GM20000 (cell line): ENCODE data around the gene BTBD2.

Source experiments
- DNase-seq: peaks from one replicate; pipeline ENCODE4 v3.0.0; 2012; ENCODE audit warnings: low spot score
- TF ChIP-seq, protein P1 (sequence below): IDR thresholded peaks from 2 replicates; pipeline ENCODE4 v1.5.1; 2012; ENCODE audit warnings: mild to moderate bottlenecking, control low read depth; ENCODE audit errors: extremely low read depth, missing control alignments

Gene BTBD2

GRCh38 chr19:1987197-1988187 lies 28.0 kb downstream of the BTBD2 start:
- TF ChIP-seq, protein P1, sequence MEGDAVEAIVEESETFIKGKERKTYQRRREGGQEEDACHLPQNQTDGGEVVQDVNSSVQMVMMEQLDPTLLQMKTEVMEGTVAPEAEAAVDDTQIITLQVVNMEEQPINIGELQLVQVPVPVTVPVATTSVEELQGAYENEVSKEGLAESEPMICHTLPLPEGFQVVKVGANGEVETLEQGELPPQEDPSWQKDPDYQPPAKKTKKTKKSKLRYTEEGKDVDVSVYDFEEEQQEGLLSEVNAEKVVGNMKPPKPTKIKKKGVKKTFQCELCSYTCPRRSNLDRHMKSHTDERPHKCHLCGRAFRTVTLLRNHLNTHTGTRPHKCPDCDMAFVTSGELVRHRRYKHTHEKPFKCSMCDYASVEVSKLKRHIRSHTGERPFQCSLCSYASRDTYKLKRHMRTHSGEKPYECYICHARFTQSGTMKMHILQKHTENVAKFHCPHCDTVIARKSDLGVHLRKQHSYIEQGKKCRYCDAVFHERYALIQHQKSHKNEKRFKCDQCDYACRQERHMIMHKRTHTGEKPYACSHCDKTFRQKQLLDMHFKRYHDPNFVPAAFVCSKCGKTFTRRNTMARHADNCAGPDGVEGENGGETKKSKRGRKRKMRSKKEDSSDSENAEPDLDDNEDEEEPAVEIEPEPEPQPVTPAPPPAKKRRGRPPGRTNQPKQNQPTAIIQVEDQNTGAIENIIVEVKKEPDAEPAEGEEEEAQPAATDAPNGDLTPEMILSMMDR: no peak
- DNase-seq: no peak

- TF ChIP-seq, protein P1: no peak
- DNase-seq: no peak
Measured at GRCh38 chr19:1986357-1987162, 29.0 kb downstream of the BTBD2 start.

DNA sequence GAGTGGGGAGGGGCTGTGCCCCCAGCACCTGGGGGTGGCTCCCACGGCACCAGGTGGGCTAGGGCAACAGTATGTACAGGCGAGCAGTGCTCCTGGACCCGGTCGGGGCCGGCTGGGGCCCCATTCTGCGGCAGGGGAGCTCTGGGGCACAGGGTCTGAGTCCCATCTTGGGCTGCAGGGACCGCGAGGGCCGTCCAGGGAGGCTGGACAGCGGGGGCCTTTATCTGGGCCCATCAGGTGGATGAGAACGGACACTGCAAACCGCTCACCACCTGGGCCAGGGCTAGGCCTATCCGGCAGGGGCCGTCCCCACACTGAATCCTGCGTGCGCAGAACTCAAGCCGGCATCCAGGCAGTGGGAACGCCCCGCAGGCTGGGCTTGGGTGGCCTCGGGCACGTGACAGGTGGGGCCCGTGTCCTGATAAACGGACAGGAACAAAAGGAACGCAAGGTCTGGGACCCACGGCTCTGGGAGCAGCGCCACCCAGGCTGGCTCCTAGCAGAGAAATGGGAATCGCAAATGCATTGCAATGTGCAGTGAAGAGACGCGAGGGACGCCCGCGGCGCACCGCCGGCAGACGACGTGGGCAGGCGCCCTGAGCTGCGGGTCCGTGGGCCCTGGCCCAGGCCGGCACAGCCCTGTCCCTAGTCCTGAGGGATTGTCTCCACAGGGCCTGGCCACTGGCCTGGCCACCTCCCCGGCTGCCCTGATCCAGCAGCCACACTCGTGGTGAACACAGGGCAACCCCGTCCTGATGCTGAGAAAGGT lies 29.7 kb downstream of the BTBD2 start:
- DNase-seq: no peak
- TF ChIP-seq, protein P1: no peak

GRCh38 chr19:1984357-1984756 lies 31.2 kb downstream of the BTBD2 start:
- DNase-seq: no peak
- TF ChIP-seq, protein P1: no peak

GRCh38 chr19:1981253-1981652 lies 34.3 kb downstream of the BTBD2 start:
- DNase-seq: no peak
- TF ChIP-seq, protein P1: no peak

DNA sequence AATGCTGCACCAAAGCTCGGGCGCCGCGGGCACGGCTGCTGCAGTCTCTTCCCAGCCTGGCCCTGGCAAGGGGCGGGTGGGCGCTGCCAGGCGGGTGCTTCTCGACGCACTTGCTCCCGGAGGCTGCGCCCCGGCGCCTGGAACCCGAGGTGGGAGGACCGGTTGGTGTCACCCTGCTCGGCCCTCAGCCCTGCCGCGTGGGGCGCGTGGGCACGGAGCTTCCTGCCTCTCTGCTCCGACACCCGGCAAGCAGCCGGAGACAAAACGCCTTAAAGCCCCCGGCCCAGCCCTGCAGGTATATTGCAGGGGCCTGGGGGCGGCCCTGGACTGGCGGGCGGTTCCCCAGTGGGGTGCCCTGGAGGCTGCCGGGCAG lies 34.7 kb downstream of the BTBD2 start:
- TF ChIP-seq, protein P1: no peak

More for the DNA sequence above, 34.7 kb downstream of the BTBD2 start:
- DNase-seq: no peak
